Tibial artery (tissue), 4 donors: Measurements from ENCODE around the gene LCOR.

ENCODE experiments used
- DNase-seq, 2 donors: peaks; one replicate each; pipeline ENCODE4 v3.0.0-alpha.2; 2019
- H3K27ac ChIP-seq, 2 donors: fragments of 200-600 bp; sonication (generic) in 1 of 2; 1 replicate in 1 of 2; 2 replicates in 1 of 2; pipeline ENCODE4 v1.5.1; 2018 to 2019; ENCODE audit warnings: mild to moderate bottlenecking in 1 of 2
- H3K27me3 ChIP-seq, 2 donors: fragments of 200-600 bp; sonication (generic) in 1 of 2; one replicate each; pipeline versions ENCODE4 v1.5.1 to v1.6.0; 2016 to 2019
- H3K36me3 ChIP-seq, 3 donors: fragments of 200-600 bp; sonication (generic) in 2 of 3; one replicate each; pipeline ENCODE4 v1.5.1; 2016 to 2019; ENCODE audit warnings: mild to moderate bottlenecking in 2 of 3
- H3K4me1 ChIP-seq, 4 donors: fragments of 200-600 bp; sonication (generic) in 2 of 4; 1 replicate in 3 of 4; 2 replicates in 1 of 4; pipeline ENCODE4 v1.5.1; 2016 to 2019
- H3K4me3 ChIP-seq, 2 donors: fragments of 200-600 bp; sonication (generic) in 1 of 2; 1 replicate in 1 of 2; 2 replicates in 1 of 2; pipeline ENCODE4 v1.5.1; 2018 to 2019; ENCODE audit warnings: mild to moderate bottlenecking in 2 of 2
- H3K9me3 ChIP-seq, 3 donors: fragments of 200-600 bp; sonication (generic) in 1 of 3; one replicate each; pipeline ENCODE4 v1.5.1; 2016 to 2019
- intact Hi-C: fragments of 100-400 bp; cut with DNase I; formaldehyde crosslinking; loops from one replicate; pipeline ENCODE4 v1.15.0; 2023; ENCODE audit warnings: low total_unique reads
- TF ChIP-seq, protein P1 (sequence below), 2 experiments: fragments of 200-600 bp in 1 of 2; fragments of 450-650 bp in 1 of 2; IDR thresholded peaks; one replicate each; pipeline ENCODE4 v1.5.1; 2017 to 2019; ENCODE audit warnings: antibody characterized with exemption in 2 of 2, mild to moderate bottlenecking in 1 of 2, moderate library complexity in 1 of 2

LCOR gene

GRCh38 chr10:96972264-96972663, 140.2 kb downstream of the LCOR start:
- no peak overlapping the region for H3K27ac ChIP-seq
- intact Hi-C loops = no loop called here
- H3K4me3 ChIP-seq = no peak overlapping the region
- no peaks in the 10 kb centered on the region for H3K4me1 ChIP-seq
- H3K36me3 ChIP-seq = no peaks in the 10 kb centered on the region
- no peaks in the 10 kb centered on the region for H3K9me3 ChIP-seq
- TF ChIP-seq, protein P1, sequence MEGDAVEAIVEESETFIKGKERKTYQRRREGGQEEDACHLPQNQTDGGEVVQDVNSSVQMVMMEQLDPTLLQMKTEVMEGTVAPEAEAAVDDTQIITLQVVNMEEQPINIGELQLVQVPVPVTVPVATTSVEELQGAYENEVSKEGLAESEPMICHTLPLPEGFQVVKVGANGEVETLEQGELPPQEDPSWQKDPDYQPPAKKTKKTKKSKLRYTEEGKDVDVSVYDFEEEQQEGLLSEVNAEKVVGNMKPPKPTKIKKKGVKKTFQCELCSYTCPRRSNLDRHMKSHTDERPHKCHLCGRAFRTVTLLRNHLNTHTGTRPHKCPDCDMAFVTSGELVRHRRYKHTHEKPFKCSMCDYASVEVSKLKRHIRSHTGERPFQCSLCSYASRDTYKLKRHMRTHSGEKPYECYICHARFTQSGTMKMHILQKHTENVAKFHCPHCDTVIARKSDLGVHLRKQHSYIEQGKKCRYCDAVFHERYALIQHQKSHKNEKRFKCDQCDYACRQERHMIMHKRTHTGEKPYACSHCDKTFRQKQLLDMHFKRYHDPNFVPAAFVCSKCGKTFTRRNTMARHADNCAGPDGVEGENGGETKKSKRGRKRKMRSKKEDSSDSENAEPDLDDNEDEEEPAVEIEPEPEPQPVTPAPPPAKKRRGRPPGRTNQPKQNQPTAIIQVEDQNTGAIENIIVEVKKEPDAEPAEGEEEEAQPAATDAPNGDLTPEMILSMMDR (IDR thresholded peaks at IDR 0.05) = no peak
- no peak for DNase-seq
- H3K27me3 ChIP-seq = no peaks in the 10 kb centered on the region

GRCh38 chr10:96973809-96974747, 142.0 kb downstream of the LCOR start:
- Histone ChIP-seq H3K27me3 (no peaks in the 10 kb centered on the region), H3K4me1 (no peaks in the 10 kb centered on the region), H3K4me3 (no peak overlapping the region), H3K9me3 (no peaks in the 10 kb centered on the region), H3K27ac (no peak overlapping the region), H3K36me3 (no peaks in the 10 kb centered on the region)
- no peak for DNase-seq
- intact Hi-C loops = no loop called here
- TF ChIP-seq, protein P1 (IDR thresholded peaks at IDR 0.05) = no peak

DNA sequence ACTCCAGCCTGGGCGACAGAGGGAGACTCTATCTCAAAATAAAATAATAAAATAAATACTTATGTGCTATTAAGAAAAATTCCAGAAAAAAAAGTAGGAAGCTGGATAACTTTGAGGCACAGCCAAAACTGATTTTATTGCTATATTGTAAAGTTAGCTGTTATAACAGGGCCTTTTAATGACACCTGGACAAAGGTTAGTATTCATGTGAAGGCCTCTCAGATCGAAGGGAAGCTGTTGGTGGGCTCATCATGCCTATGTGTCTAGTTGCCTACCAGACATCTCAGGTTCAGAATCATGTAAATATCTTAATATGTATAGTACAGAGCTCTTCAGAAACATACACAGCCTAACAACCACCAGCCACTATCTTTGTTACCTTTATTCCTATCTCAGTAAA, 143.0 kb downstream of the LCOR start:
- Histone ChIP-seq H3K4me1 (no peaks in the 10 kb centered on the region), H3K9me3 (no peaks in the 10 kb centered on the region), H3K27me3 (no peaks in the 10 kb centered on the region), H3K27ac (no peak overlapping the region), H3K36me3 (no peaks in the 10 kb centered on the region), H3K4me3 (no peak overlapping the region)
- DNase-seq = no peak
- intact Hi-C loops = no loop called here
- TF ChIP-seq, protein P1 (IDR thresholded peaks at IDR 0.05) = no peak

DNA sequence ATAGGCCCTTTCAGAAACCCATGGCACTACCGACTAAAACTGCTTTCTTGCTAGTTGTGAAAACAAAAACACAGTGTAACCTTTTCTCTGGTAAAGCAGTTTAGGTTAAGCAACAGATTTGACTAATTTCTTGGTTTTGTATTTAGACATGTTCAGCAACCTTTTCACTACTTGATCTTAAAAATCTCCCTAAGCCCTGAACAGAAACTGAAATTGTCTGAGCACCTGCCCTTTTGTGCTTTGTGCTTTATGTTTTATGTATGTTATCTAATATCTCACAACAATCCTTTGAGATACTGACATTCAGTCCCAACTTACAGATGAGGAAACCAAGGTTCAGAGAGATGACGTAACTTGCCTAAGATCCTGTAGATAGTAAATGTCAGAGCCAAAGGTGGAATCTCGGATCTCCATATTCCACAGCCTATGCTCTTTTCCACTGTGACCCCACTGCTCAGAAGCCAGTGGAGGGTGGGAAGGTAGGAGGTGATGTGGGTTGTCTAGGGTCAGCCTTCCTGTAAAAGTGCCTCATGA, 146.6 kb downstream of the LCOR start:
- Histone ChIP-seq H3K4me3 (no peak overlapping the region), H3K27ac (no peak overlapping the region), H3K9me3 (no peaks in the 10 kb centered on the region), H3K36me3 (peaks cover 19 to 20% (median 20%) of the 10 kb centered on the region in 3 donors), H3K4me1 (no peaks in the 10 kb centered on the region), H3K27me3 (no peaks in the 10 kb centered on the region)
- TF ChIP-seq, protein P1 (IDR thresholded peaks at IDR 0.05) = no peak
- DNase-seq = no peak
- intact Hi-C loops = no loop called here

GRCh38 chr10:96982149-96982930, 150.2 kb downstream of the LCOR start:
- DNase-seq = no peak
- Histone ChIP-seq H3K27ac (no peak overlapping the region), H3K9me3 (no peaks in the 10 kb centered on the region), H3K36me3 (peaks cover 19 to 20% (median 20%) of the 10 kb centered on the region in 3 donors), H3K27me3 (no peaks in the 10 kb centered on the region), H3K4me1 (no peaks in the 10 kb centered on the region), H3K4me3 (no peak overlapping the region)
- TF ChIP-seq, protein P1 (IDR thresholded peaks at IDR 0.05) = no peak
- intact Hi-C loops = no loop called here
